ENCODE measurements around the gene DHX16. TPM values are rescaled to one million over a fixed set of nuclear protein-coding genes. Genes with fewer than 3 reads are reported as not detected.
A peak's percentile ranks its signal among the peaks of the same experiment; 100 is the strongest.

DHX16 gene
- total RNA-seq, 1 experiment from 2014 or later, result 34.8 TPM

DNA sequence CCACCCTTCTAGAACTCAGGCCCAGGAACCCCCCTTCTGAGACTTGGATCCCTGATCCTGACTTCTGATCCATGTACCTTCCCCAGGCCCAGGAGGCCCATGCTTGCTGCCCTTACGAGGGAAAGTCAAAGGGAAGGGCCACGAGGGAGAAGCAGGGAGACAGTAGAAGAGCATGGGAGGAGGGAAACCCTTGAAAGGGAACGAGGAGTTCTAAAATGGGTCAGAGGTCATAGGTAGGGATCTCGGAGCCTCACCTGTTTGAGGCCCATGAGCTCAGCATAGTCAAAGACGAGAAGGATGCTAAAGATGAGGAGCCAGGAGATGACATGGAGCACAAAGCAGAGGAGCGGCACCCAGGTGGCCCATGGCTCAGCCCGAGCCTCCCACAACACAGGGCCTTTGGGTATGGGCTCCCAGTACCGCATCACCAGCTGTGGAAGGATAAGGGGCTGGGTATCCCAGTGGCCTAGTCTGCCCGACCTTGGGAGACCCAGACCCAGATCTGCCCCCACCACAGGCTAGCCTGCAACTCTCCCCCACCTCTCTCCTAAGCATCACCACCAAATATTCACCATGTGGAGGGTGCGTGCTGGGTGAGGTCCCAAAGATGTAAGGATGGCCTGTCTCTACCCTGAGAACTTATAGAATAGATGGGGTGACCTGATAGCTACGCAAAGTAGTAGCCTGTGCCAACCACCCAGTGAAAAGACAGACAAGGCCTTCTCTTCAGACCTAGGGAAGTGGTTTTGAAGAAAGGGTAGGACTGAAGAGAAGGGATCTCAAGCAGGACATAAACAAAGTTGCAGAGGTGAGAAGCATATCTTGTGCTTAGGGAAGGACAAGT lies 16.4 kb upstream of the DHX16 start:
- Mint-ChIP-seq H3K4me3 (peak overlapping the region; percentile 88 to 90), H3K27me3 (ENCODE audit: low read depth) (peaks cover 3% of the 10 kb centered on the region; the same call in 1 of the 2 replicates), H3K27ac (no peak overlapping the region), H3K36me3 (ENCODE audit: insufficient read depth in 1 of 3, low read depth in 3 of 3) (peaks cover 4 to 22% (median 15%) of the 10 kb centered on the region in 3 experiments; a peak in 5 of 7 replicates), H3K9me3 (no peaks in the 10 kb centered on the region), H3K4me1 (peaks cover 50 to 54% of the 10 kb centered on the region in 2 experiments)
- no peak overlapping the region for H2AFZ ChIP-seq (ENCODE audit: low read length)
- no peaks in the 10 kb centered on the region for H3K27me3 ChIP-seq (ENCODE audit: insufficient read depth, low read length)
- H4K5ac ChIP-seq (ENCODE audit: insufficient read length, low read depth, low read length), result no peak overlapping the region
- WGBS (ENCODE audit: extremely low coverage, insufficient read length, low lambda C conversion rate), result no CpG with 5 or more reads among the region's 11 CpGs
- H3K56ac ChIP-seq (ENCODE audit: insufficient read length, low read depth, low read length), result no peak overlapping the region
- peak overlapping the region; percentile 89 for H3K4me2 ChIP-seq (ENCODE audit: insufficient read depth, insufficient read length, low read length)
- H3K4ac ChIP-seq (ENCODE audit: low read depth, low read length), result no peak overlapping the region
- H2AK5ac ChIP-seq (ENCODE audit: insufficient read length, low read length), result no peak overlapping the region
- H2BK20ac ChIP-seq (ENCODE audit: low read depth, low read length, poor library complexity, severe bottlenecking), result no peak overlapping the region
- H3K79me1 ChIP-seq (ENCODE audit: insufficient read depth, low read depth, low read length, poor library complexity, severe bottlenecking), result no peaks in the 10 kb centered on the region
- H3K23me2 ChIP-seq (ENCODE audit: insufficient read length, low read depth, low read length, poor library complexity, severe bottlenecking), result peaks cover 29% of the 10 kb centered on the region
- no peak overlapping the region for H3K18ac ChIP-seq (ENCODE audit: insufficient read length, low read depth, low read length)
- H3K9ac ChIP-seq (ENCODE audit: extremely low read depth, insufficient read length, low read length), result no peak overlapping the region
- H2BK120ac ChIP-seq (ENCODE audit: low read depth, low read length, poor library complexity, severe bottlenecking), result no peak overlapping the region
- DNase-seq, result no peak
- no peak overlapping the region for H2BK12ac ChIP-seq (ENCODE audit: insufficient read length, low read depth, low read length)
- no peaks in the 10 kb centered on the region for H3K9me3 ChIP-seq (ENCODE audit: control insufficient read depth, low read depth, low read length)
- peaks cover 2% of the 10 kb centered on the region; the same call in 1 of the 2 replicates for H3K79me2 ChIP-seq (ENCODE audit: insufficient read depth, low read length)
- H3K14ac ChIP-seq (ENCODE audit: insufficient read depth, low read length), result no peak overlapping the region
- no peaks in the 10 kb centered on the region for H4K20me1 ChIP-seq (ENCODE audit: control insufficient read depth, insufficient read depth, insufficient read length)
- H2BK5ac ChIP-seq (ENCODE audit: insufficient read length, low read length), result no peak overlapping the region
- no peak overlapping the region for H4K91ac ChIP-seq (ENCODE audit: insufficient read length, low read depth, low read length)
- no peak overlapping the region for H4K8ac ChIP-seq (replicated peaks; ENCODE audit: insufficient read length, low read depth, low read length)
- TF ChIP-seq, protein P1, sequence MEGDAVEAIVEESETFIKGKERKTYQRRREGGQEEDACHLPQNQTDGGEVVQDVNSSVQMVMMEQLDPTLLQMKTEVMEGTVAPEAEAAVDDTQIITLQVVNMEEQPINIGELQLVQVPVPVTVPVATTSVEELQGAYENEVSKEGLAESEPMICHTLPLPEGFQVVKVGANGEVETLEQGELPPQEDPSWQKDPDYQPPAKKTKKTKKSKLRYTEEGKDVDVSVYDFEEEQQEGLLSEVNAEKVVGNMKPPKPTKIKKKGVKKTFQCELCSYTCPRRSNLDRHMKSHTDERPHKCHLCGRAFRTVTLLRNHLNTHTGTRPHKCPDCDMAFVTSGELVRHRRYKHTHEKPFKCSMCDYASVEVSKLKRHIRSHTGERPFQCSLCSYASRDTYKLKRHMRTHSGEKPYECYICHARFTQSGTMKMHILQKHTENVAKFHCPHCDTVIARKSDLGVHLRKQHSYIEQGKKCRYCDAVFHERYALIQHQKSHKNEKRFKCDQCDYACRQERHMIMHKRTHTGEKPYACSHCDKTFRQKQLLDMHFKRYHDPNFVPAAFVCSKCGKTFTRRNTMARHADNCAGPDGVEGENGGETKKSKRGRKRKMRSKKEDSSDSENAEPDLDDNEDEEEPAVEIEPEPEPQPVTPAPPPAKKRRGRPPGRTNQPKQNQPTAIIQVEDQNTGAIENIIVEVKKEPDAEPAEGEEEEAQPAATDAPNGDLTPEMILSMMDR (conservative IDR thresholded peaks at IDR 0.05), result no peak
- no peak overlapping the region for H2BK15ac ChIP-seq (ENCODE audit: low read depth, low read length)
- peaks cover 3% of the 10 kb centered on the region; the same call in 1 of the 2 replicates for H3K4me1 ChIP-seq (ENCODE audit: insufficient read depth, low read length)
- H3K23ac ChIP-seq (ENCODE audit: insufficient read length, low read depth, low read length), result no peak overlapping the region
- H3T11ph ChIP-seq (ENCODE audit: low read length), result no peak overlapping the region
- H3K27ac ChIP-seq (ENCODE audit: insufficient read length, low read depth, low read length), result no peak overlapping the region

Measured in H9 (cell line).